Epithelial cell of alveolus of lung (primary cell): ENCODE results near the gene PABPN1. TPM values are rescaled to one million over a fixed set of nuclear protein-coding genes. Genes with fewer than 3 reads are reported as not detected.

Experiments used
- total RNA-seq: library from RNA; depleted of rRNA; stranded (reverse); fragments of >200 nt; gene quantifications from 2 replicates; pipeline ENCODE4 v1.2.1, GENCODE V29; 2015

PABPN1 gene, protein sequence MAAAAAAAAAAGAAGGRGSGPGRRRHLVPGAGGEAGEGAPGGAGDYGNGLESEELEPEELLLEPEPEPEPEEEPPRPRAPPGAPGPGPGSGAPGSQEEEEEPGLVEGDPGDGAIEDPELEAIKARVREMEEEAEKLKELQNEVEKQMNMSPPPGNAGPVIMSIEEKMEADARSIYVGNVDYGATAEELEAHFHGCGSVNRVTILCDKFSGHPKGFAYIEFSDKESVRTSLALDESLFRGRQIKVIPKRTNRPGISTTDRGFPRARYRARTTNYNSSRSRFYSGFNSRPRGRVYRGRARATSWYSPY
- 40.2 and 60.3 TPM in 2 replicates for total RNA-seq

DNA sequence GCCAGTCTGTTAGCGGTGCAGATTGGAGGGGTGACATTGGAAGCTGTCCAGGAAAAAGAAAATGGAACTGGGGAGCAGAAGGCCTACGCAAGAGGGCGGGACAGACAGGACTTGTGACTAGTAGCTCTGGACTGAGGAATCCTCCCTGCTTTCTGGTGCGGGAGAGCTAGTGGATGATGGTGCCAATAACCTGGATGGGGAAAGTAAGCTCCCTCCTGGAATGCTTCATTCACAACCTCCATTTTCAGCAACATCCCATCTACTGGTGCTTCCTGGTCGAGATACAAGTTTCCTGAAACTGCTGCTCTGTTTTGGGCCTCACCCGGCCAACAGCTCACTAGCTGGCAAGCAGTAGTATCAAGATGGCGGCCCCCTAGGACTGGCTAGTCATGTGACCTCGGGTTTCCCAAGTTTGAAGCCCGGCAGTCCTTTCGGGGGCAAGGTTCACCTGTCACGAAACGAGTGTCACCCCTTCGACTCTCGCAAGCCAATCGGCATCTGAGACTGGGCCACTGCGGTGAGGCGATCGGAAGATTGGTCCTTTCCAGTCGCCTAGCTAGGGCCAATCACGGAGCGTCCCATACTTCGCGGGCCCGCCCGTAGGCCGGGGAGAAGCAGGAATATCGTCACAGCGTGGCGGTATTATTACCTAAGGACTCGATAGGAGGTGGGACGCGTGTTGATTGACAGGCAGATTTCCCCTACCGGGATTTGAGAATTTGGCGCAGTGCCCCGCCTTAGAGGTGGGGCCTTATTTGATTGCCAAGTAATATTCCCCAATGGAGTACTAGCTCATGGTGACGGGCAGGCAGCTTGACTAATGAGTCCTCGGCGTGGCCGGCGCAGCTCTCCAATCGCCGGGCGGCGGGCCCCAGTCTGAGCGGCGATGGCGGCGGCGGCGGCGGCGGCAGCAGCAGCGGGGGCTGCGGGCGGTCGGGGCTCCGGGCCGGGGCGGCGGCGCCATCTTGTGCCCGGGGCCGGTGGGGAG lies at the start of gene PABPN1:
Gene PABPN1 (plus strand): TSS at position 874 of the 988 bp plus-strand sequence. CDS start 13 bp downstream, at position 887.

DNA sequence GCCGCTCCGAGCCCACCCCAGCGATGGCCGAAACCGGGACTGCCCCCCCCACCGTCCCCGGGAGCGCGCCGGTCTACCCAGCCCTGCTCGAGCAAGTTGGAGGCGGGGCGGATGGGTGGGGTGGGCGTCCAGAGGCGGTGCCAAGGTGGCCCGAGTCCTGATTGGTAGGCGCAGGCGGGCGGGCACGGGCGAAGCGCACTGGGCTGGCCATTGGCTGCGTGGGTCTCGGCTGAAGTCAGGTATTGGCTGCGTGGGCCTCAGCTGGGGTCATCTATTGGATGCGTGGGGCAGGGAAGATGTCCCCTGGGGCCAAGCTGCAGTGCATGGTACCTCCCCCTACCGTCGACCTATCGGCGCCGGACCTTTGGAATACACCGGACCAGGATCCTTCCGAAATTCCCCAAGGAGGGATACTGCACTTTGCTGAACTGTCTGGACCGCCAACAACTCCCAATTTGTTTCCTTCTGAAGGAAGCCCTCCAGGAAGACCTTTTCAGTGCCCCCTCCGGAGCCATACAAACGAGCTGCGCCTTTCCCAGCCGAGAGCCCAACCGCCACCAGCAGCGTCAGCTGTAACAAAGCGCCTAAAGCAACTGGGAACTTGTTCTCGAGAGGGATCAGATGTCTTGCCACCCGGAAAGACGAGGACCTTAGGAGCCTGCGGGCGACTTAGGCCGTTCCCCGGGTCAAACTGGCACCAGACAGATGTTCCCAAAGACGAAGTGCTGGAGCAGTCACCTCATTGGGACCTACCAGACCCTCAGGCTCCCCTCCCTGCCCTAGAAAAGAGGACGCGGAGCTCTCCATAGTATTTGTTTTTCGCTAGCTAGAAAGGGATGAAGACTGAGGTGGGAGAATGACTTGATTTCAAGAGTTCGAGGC lies 35.0 kb upstream of the PABPN1 start, which contains the start of gene HOMEZ:
Gene HOMEZ (minus strand): TSS at position 113 of the 882 bp plus-strand sequence. CDS start 180 bp downstream, outside the sequence.

DNA sequence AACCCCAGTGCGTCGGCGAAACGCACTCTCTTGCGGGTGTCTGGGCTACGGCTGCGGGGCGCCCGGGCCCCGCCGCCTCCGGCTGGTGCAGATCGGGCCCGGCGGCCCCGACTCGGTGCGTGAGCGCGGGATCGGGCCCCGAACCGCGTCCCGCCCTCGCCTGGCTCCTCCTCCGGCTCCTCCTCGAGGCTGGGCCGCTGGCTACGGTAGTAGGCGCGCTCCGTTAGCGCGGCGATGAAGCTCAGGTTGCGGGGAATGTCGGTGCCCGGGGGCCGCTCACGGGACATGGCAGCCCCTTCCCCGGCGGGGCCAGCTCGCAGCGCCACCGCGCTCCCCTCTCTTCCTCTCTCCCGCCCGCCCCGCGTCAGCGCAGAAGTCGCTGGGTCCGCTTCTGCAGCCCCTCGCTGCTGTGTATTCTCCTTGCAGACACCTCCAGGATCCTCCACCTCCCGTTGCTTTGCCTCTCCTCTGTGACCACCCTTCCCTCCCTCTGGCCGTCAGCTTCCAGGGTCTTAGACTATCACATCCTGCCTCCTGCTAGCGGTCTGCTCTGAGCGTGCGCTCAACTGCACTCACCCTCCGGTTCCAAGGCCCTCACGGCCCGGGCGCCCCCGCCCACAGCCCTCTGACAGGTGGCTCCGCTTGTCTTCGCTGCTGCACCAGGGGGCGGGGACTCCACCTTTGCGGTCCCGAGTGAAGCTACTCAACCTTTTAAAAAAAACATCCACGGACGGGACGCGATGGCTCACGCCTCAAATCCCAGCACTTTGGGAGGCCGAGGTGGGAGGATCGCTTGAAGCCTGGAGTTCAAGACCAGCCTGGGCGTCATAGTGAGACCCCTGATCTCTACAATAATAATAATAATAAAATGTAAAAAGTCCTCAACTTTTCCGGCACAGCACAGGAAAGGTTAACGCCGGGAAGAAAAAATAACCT lies 18.7 kb upstream of the PABPN1 start, which contains the start of gene PPP1R3E:
Gene PPP1R3E (minus strand): TSS at position 570 of the 936 bp plus-strand sequence. CDS start 283 bp downstream, at position 287.

DNA sequence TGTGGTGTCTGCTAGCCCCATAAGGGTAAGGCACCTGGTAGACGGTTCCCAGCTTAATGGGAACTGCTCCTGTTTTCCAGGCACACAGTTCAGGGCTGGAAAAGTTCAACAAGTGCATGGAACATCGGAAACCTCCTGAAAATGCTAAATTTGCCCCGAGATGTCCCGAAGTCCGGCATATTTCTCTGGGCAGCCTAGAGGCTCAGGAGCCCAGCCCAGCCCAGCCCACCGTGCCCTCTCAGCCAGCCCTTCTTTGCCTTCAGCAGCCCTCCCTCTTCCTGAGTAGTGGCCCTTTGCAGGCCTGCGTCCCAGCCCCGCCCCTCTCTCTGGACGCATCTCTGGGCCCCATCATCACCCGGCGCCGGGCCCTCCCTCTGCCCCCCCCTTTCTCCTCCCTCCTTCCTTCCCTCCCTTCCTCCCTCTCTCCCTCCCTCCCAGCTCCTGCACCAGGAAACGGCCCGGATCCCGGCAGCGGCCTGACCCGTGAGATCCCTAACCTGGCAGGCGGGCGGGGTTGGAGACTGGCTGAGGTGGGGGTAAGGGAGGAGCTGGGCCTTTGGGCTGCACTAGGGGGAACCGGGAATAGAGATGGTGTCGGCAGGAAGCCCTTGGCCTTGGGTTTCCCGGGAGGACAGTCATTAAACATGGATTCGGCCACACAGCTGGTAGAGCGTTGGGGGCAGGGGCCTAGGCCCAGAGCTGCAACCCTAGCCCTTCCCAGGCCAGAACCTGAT lies 14.7 kb upstream of the PABPN1 start, which contains the start of gene BCL2L2:
Gene BCL2L2 (plus strand): TSS at position 422 of the 734 bp plus-strand sequence. CDS start 935 bp downstream, outside the sequence.

DNA sequence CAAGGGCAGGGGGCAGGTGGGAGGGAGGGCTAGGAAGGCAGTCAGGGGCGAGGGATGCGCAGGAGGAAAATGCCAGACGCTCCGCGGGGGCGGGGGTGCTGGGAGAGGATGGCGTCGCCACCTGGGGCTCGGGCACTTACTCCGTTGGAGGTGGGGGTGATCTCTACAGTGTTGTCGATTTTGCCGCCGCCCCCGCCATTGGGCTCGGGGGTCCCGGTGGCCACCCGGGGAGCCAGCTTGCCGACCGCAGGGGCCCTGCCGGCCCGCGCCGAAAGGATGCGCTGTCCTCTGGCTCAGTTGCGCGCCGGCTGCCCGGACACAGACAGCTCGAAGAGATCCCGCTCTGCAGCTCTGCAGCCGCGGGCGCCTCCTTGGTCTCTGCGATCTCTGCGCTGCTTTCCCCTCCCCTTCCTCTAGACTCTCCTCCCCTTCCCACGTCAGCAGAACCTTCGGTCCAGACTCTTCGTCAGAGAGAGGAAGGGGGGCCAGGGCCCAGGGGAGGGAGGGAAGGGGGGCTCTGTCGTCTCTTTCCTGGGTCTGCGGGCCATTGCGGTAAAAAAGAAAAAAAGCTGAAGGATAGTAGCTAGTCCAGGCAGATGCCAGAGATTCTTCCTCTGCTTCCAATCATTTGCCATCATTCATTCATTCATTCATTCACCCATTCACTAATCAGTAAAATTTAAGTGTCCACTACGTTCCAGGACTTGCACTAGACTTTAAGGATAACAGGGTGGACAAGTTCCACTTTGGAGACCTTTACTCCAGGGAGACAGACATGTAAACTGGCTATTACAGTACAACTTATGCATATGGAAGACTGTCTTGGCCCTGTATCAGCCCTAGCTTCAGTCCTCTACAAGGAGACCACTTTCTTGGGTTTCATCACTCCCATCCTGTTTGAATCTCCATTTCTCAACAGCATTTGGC lies 31.5 kb downstream of the PABPN1 start, which contains the start of gene SLC22A17:
Gene SLC22A17 (minus strand): TSS at position 382 of the 927 bp plus-strand sequence.

DNA sequence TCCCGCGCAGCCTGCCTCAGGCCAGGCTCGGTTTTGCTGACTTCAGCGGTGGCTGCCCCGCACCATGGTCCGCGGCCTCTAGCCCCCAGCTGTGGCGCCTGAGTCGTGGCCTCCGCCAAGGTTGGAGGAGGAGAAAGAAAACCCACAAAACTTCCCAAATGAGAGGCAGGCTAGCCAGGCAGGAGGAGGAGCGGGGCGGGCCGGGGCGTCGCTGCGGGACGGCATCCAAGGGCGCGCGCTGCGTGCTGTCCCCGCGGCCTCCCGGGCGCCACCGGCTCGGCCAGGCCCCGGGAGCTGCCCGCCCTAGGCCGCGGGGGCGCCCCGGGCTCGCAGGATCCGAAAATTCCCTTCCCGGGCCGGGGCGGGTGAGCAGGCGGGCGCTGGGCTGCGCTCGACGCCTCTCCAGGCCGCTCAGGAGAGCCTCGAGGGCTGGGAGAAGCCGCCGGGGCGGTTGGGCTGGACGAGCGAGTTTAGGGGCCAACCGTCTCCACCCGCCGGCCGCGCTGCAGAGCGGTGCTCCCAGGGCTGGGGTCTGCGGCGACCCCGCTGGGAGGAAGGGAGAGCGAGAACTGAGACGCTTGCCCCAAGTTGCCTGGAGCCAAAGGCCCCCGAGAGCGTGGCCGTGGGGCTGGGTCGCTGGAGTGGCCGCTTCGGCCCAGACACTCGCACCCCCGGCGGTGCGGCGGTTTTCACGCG lies 43.9 kb downstream of the PABPN1 start, which contains the start of gene EFS:
Gene EFS (minus strand): TSS at position 137 of the 696 bp plus-strand sequence. CDS start 147 bp downstream, outside the sequence.

DNA sequence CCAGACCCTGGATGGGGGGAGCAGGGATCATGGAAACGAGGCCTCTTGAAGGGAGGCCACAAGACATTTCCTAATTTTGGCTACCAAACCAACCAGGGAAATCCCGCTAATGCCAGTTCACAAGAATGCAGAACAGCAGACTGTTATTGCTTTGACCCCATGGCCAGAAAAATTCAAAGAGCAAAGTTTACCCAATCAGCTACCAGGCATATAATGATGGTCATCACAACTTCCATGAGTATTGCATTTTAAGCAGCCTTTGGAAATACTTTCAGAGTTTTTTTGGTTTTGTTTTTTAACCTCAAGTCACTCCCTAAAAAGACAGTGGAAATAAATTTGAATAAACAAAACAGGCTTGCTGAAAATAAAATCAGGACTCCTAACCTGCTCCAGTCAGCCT lies 51.3 kb downstream of the PABPN1 start, which contains the start of gene IL25:
Gene IL25 (plus strand): TSS at position 301 of the 400 bp plus-strand sequence.

Other genes starting within 250 kb of the PABPN1 start
- gene ACIN1, start 226.3 kb upstream of the PABPN1 start, total RNA-seq = 53.3 and 99.1 TPM in 2 replicates
- gene C14orf119, start 226.0 kb upstream of the PABPN1 start, total RNA-seq = 53.2 and 53.3 TPM in 2 replicates
- 0.88 TPM in 1 of 2 replicates, not detected in the other for gene CIROP, start 216.5 kb upstream of the PABPN1 start, total RNA-seq
- not detected in 2 replicates for gene CEBPE, start 202.2 kb upstream of the PABPN1 start, total RNA-seq
- gene SLC7A8, start 137.8 kb upstream of the PABPN1 start, total RNA-seq = 0.26 and 4.6 TPM in 2 replicates
- not detected in 2 replicates for gene RNF212B, start 83.5 kb upstream of the PABPN1 start, total RNA-seq
- gene HOMEZ, start 35.3 kb upstream of the PABPN1 start, total RNA-seq = 9.1 and 16.4 TPM in 2 replicates
- 1.6 and 4.7 TPM in 2 replicates for gene PPP1R3E, start 18.6 kb upstream of the PABPN1 start, total RNA-seq
- gene BCL2L2, start 14.6 kb upstream of the PABPN1 start, total RNA-seq = 12.0 and 18.4 TPM in 2 replicates
- 34.6 and 59.7 TPM in 2 replicates for gene SLC22A17, start 31.4 kb downstream of the PABPN1 start, total RNA-seq
- 21.6 and 34.2 TPM in 2 replicates for gene EFS, start 43.7 kb downstream of the PABPN1 start, total RNA-seq
- gene IL25, start 51.4 kb downstream of the PABPN1 start, total RNA-seq = not detected in 2 replicates
- 2.2 TPM in 1 of 2 replicates, not detected in the other for gene CMTM5, start 55.6 kb downstream of the PABPN1 start, total RNA-seq
- gene MYH6, start 86.8 kb downstream of the PABPN1 start, total RNA-seq = not detected in 2 replicates
- gene MYH7, start 114.2 kb downstream of the PABPN1 start, total RNA-seq = 0.56 TPM in 1 of 2 replicates, not detected in the other
- 24.4 and 30.1 TPM in 2 replicates for gene NGDN, start 148.2 kb downstream of the PABPN1 start, total RNA-seq
- gene ZFHX2, start 230.3 kb downstream of the PABPN1 start, total RNA-seq = 0.08 and 0.39 TPM in 2 replicates
- 10.0 and 13.4 TPM in 2 replicates for gene THTPA, start 234.8 kb downstream of the PABPN1 start, total RNA-seq
- gene AP1G2, start 246.3 kb downstream of the PABPN1 start, total RNA-seq = 10.1 and 14.6 TPM in 2 replicates